Measurements from ENCODE around the gene IFT81. TPM values are rescaled to one million over a fixed set of nuclear protein-coding genes. Genes with fewer than 3 reads are reported as not detected.

The IFT81 gene
- total and polyA plus RNA-seq, 2 of the 13 experiments (the other 11 are each of a cell fraction or from before 2014, with no cell fraction given): 4.2 to 13.0 TPM

DNA sequence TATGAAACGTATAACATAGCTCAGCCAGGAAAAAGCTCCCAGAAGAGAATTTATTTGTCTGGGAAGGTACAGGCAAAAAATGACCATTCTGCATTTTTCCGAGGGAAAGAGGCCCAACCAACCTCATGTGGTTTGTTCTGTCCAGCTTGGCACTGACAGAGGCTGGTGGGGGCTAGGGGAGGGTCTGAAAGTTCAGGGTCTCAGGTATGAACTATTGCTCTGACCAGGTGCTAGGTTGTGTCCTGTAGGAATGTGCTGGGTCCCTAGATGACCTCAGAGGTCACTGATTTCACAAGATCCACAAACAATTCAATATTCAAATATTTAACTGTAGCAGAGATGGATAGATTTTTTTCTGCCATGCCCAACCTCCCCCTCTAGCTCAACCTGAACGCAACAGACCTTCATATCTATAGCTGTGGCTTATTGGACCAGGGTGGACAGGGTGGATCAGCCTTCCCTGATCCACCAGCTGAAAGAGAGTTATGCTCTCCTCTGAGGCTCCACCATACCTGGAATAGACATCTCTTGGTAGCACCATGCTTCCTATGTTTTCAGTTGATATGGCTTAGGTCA is 32.9 kb upstream of the IFT81 start (continued):
- TF ChIP-seq, protein P1, sequence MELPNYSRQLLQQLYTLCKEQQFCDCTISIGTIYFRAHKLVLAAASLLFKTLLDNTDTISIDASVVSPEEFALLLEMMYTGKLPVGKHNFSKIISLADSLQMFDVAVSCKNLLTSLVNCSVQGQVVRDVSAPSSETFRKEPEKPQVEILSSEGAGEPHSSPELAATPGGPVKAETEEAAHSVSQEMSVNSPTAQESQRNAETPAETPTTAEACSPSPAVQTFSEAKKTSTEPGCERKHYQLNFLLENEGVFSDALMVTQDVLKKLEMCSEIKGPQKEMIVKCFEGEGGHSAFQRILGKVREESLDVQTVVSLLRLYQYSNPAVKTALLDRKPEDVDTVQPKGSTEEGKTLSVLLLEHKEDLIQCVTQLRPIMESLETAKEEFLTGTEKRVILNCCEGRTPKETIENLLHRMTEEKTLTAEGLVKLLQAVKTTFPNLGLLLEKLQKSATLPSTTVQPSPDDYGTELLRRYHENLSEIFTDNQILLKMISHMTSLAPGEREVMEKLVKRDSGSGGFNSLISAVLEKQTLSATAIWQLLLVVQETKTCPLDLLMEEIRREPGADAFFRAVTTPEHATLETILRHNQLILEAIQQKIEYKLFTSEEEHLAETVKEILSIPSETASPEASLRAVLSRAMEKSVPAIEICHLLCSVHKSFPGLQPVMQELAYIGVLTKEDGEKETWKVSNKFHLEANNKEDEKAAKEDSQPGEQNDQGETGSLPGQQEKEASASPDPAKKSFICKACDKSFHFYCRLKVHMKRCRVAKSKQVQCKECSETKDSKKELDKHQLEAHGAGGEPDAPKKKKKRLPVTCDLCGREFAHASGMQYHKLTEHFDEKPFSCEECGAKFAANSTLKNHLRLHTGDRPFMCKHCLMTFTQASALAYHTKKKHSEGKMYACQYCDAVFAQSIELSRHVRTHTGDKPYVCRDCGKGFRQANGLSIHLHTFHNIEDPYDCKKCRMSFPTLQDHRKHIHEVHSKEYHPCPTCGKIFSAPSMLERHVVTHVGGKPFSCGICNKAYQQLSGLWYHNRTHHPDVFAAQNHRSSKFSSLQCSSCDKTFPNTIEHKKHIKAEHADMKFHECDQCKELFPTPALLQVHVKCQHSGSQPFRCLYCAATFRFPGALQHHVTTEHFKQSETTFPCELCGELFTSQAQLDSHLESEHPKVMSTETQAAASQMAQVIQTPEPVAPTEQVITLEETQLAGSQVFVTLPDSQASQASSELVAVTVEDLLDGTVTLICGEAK (IDR thresholded peaks at IDR 0.05): no peak
- TF ChIP-seq, protein P1 (CRISPR knock-in tag; IDR thresholded peaks at IDR 0.05): peak; percentile 78; the same call in 1 of the 2 replicates
- peak; percentile 91 for TF ChIP-seq ESRRA (CRISPR knock-in tag; IDR thresholded peaks at IDR 0.05; ENCODE audit: low read depth)
- TF ChIP-seq MBNL3 (CRISPR knock-in tag; conservative IDR thresholded peaks at IDR 0.05): no peak
- TF ChIP-seq, protein P2, sequence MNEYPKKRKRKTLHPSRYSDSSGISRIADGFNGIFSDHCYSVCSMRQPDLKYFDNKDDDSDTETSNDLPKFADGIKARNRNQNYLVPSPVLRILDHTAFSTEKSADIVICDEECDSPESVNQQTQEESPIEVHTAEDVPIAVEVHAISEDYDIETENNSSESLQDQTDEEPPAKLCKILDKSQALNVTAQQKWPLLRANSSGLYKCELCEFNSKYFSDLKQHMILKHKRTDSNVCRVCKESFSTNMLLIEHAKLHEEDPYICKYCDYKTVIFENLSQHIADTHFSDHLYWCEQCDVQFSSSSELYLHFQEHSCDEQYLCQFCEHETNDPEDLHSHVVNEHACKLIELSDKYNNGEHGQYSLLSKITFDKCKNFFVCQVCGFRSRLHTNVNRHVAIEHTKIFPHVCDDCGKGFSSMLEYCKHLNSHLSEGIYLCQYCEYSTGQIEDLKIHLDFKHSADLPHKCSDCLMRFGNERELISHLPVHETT (CRISPR knock-in tag; conservative IDR thresholded peaks at IDR 0.05): no peak
- peak; percentile 20; the same call in 1 of the 2 replicates for TF ChIP-seq ZNF782 (CRISPR knock-in tag; IDR thresholded peaks at IDR 0.05; ENCODE audit: borderline replicate concordance)
- 0 out of 2 replicates have a peak, but pooled peaks have one; percentile 20 for TF ChIP-seq ZNF292 (CRISPR knock-in tag; IDR thresholded peaks at IDR 0.05; ENCODE audit: borderline replicate concordance, low read depth)
- TF ChIP-seq, protein P3, sequence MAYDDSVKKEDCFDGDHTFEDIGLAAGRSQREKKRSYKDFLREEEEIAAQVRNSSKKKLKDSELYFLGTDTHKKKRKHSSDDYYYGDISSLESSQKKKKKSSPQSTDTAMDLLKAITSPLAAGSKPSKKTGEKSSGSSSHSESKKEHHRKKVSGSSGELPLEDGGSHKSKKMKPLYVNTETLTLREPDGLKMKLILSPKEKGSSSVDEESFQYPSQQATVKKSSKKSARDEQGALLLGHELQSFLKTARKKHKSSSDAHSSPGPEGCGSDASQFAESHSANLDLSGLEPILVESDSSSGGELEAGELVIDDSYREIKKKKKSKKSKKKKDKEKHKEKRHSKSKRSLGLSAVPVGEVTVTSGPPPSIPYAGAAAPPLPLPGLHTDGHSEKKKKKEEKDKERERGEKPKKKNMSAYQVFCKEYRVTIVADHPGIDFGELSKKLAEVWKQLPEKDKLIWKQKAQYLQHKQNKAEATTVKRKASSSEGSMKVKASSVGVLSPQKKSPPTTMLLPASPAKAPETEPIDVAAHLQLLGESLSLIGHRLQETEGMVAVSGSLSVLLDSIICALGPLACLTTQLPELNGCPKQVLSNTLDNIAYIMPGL (CRISPR knock-in tag; IDR thresholded peaks at IDR 0.05; ENCODE audit: borderline replicate concordance in 1 of 2, low read depth in 1 of 2): peak in 1 of 2 experiments; percentile 41; a peak in 1 of 4 replicates
- 0 out of 2 replicates have a peak, but pooled peaks have one; percentile 50 for TF ChIP-seq ZNF543 (CRISPR knock-in tag; IDR thresholded peaks at IDR 0.05)
- peak; percentile 87 for TF ChIP-seq ISL2 (CRISPR knock-in tag; IDR thresholded peaks at IDR 0.05)
- peak; percentile 73 for TF ChIP-seq ZMYM4 (CRISPR knock-in tag; IDR thresholded peaks at IDR 0.05)
- 0 out of 2 replicates have a peak, but pooled peaks have one; percentile 26 for TF ChIP-seq ZNF317 (CRISPR knock-in tag; IDR thresholded peaks at IDR 0.05)
- 0 out of 2 replicates have a peak, but pooled peaks have one; percentile 12 for TF ChIP-seq ZMYM2 (CRISPR knock-in tag; IDR thresholded peaks at IDR 0.05)
- peak; percentile 57; the same call in 1 of the 2 replicates for TF ChIP-seq HOXD1 (CRISPR knock-in tag; IDR thresholded peaks at IDR 0.05)

All from HepG2 (cell line).